RWPE1 (cell line): ENCODE results near the gene GRM6.

Experiments used
- CTCF ChIA-PET: fragments of 350-600 bp; sonication (Branson Sonifier 250); formaldehyde crosslinking; extraction: SDS; loops from one replicate; lab custom pipeline; 2021; lab: Yijun Ruan, JAX
- POLR2A ChIA-PET: fragments of 400-600 bp; formaldehyde crosslinking; extraction: SDS; loops from one replicate; lab custom pipeline; 2020; ENCODE audit warnings: antibody characterized with exemption; ENCODE audit not compliant: low non-redundant PET; lab: Yijun Ruan, JAX
- DNase-seq: peaks from one replicate; pipeline ENCODE4 v3.0.0; 2012; ENCODE audit warnings: low spot score
- H3K27ac ChIP-seq: fragments of 450-650 bp; 2 replicates; pipeline ENCODE4 v1.5.1; 2017
- TF ChIP-seq, protein P1 (sequence below): fragments of 450-650 bp; conservative IDR thresholded peaks from 2 replicates; pipeline ENCODE4 v1.5.1; 2017; ENCODE audit warnings: low read depth, mild to moderate bottlenecking

The GRM6 gene

DNA sequence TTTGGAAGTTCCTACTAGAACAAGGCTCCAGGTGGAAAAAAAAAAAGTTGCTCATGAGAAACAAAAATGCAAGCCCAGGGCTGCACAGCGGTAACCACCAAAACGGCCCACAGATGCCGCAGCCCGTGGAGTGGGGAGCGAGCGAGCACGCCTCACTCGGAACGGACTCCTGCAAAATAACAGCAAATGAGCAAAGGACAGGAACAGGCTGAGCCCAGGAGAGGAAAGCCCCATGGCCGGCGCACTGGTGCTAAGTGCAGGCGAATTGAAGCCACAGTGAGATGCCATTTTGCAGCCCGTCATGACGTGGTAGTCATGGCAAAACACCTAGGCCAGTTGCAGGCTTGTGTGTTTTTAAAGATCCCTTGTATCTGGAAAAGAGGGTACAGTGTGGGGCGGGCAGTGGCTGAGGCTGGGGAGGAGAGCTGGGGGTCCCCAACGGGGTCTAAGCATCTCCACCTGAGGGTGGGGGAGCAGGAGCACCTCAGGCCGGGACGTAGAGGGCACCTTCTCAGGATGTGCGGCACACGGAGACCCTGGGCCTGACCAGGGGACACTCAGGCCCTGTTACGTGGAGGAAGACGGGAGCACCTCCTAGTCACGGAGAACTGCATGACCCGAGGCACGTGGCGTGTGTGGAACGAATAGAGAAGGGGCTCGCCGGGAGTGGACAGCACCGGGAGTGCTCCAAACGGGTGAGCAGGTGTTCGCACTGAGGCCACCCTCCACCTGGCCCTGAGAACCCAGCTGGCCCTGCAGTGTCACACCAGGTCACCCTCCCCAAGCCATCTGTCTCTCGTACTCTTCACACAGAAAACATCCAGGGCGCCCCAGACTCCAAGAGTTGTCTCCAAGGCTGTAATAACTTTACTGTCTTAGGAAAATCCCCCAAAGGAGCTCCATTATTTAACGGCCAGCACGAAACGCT lies 10.7 kb downstream of the GRM6 start:
- DNase-seq, result no peak
- TF ChIP-seq, protein P1, sequence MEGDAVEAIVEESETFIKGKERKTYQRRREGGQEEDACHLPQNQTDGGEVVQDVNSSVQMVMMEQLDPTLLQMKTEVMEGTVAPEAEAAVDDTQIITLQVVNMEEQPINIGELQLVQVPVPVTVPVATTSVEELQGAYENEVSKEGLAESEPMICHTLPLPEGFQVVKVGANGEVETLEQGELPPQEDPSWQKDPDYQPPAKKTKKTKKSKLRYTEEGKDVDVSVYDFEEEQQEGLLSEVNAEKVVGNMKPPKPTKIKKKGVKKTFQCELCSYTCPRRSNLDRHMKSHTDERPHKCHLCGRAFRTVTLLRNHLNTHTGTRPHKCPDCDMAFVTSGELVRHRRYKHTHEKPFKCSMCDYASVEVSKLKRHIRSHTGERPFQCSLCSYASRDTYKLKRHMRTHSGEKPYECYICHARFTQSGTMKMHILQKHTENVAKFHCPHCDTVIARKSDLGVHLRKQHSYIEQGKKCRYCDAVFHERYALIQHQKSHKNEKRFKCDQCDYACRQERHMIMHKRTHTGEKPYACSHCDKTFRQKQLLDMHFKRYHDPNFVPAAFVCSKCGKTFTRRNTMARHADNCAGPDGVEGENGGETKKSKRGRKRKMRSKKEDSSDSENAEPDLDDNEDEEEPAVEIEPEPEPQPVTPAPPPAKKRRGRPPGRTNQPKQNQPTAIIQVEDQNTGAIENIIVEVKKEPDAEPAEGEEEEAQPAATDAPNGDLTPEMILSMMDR, result no peak
- ChIA-PET CTCF (no interaction called here), POLR2A (no interaction called here)
- no peak overlapping the region for H3K27ac ChIP-seq

DNA sequence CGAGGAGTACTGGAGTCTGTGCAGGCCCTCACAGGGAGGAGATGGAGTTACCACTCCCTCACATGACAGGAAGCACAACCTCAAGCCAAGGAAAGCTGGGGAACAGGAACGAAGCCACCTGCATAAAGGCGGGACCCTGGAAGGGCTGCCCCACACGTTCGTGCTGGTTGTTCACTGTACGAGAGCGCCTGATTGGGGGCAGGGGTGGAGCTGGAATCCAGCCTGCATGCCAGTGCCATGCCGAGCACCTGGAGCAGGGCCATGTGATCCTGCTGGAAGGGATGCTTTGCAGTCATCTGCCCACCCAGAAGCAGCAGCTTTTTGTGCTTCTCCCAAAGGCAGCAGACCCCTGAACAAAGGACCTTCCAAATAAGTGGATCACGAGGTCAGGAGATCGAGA lies 11.4 kb downstream of the GRM6 start:
- POLR2A ChIA-PET, result no interaction called here
- CTCF ChIA-PET, result no interaction called here

DNA sequence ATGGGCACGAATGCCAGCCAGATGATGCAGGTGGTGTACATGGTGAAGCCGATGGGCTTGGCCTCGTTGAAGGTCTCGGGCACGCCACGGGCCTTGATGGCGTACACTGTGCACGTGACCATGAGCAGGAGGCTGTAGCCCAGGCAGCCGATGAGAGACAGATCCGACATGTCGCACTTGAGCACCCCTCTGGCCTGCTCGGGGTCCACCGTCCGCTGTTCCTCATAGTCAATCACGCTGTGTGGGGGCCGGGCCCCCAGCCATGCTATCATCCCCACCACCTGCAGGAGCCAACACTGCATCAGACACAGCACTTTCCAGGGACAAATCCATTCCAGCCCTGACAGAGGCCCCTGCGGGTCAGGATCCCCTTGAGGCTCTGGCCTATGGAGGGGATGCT lies 12.2 kb downstream of the GRM6 start:
- TF ChIP-seq, protein P1, result no peak
- CTCF ChIA-PET, result no interaction called here
- DNase-seq, result no peak
- POLR2A ChIA-PET, result no interaction called here
- no peak overlapping the region for H3K27ac ChIP-seq

More for the DNA sequence above, 11.4 kb downstream of the GRM6 start:
- H3K27ac ChIP-seq, result no peak overlapping the region
- DNase-seq, result no peak
- TF ChIP-seq, protein P1, result no peak

DNA sequence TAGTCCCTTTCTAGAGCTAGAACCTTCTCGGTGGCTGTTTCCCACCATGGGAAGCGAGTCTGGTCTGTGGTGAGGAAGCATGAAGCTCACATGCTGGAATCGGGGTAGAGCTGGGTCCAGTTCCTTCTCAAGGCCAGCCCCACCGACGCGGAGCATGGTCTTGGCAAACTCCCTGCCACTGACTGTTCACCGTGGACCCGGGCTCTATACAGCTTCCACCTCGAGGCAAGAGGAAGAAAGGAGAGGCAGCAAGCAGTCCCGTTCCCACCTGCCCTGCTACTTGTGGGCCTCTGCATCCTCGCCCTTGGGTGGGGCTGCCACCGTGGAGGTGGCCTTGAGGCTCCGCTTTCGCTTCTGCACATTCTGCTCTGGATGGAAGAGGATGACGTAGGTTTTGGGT lies 13.7 kb downstream of the GRM6 start:
- ChIA-PET CTCF (no interaction called here), POLR2A (no interaction called here)
- H3K27ac ChIP-seq, result no peak overlapping the region
- DNase-seq, result no peak
- TF ChIP-seq, protein P1, result no peak

DNA sequence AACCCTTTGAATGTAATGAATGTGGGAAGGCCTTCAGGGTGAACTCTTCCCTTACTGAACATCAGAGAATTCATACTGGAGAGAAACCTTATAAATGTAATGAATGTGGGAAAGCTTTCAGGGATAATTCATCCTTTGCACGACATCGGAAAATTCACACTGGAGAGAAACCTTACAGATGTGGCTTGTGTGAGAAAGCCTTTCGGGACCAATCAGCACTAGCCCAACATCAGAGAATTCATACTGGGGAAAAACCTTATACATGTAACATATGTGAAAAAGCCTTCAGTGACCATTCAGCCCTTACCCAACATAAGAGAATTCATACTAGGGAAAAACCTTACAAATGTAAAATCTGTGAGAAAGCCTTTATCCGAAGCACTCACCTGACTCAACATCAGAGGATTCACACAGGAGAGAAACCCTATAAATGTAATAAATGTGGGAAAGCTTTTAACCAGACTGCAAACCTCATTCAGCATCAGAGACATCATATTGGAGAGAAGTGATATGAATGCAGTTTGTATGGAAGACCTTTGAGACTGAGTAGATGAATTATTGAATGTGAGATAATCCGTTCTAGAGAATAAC lies 29.6 kb downstream of the GRM6 start:
- ChIA-PET CTCF (no interaction called here), POLR2A (interaction anchor here (0.7 kb wide), 1 partner anchor 31 kb away, joined by 3 read pairs; no protein-coding TSS in a partner anchor)
- TF ChIP-seq, protein P1, result no peak
- no peak overlapping the region for H3K27ac ChIP-seq
- DNase-seq, result no peak

DNA sequence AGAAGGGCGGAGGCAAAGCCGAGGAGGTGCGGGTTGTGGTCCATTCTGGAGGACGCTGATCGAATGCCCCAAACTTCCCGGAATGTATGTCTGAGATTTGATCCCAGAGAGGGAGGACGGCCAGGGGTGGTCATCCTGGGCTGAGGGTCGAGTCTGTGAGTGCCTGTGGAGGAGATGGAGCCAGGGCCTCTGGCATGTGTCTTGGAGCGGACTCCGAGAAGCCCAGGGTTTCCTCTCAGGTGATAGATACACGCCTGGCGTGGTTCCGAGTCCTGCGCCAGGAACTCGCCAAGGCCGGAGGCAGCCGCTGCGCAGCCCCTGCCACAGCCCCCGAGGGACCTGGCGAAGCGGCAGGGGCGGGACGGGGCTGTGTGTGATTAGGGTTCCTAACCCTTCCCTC lies 53.8 kb downstream of the GRM6 start:
- POLR2A ChIA-PET, result no interaction called here
- no peak overlapping the region for H3K27ac ChIP-seq
- DNase-seq, result no peak
- CTCF ChIA-PET, result interaction anchor here (0.9 kb wide), 1 partner anchor 17 kb away, joined by 5 read pairs; no protein-coding TSS in a partner anchor
- TF ChIP-seq, protein P1, result no peak
